AG08396 (cell line): ENCODE results near the gene MBNL1.
"Not testable (repeated sequence)": the region's sequence is repeated elsewhere in the genome, so short reads cannot be mapped to it uniquely, and the experiment has no call there.

ENCODE experiments used
- DNase-seq: peaks from one replicate; pipeline ENCODE4 v3.0.0; 2012; ENCODE audit warnings: low spot score, mixed read lengths

Gene MBNL1

DNA sequence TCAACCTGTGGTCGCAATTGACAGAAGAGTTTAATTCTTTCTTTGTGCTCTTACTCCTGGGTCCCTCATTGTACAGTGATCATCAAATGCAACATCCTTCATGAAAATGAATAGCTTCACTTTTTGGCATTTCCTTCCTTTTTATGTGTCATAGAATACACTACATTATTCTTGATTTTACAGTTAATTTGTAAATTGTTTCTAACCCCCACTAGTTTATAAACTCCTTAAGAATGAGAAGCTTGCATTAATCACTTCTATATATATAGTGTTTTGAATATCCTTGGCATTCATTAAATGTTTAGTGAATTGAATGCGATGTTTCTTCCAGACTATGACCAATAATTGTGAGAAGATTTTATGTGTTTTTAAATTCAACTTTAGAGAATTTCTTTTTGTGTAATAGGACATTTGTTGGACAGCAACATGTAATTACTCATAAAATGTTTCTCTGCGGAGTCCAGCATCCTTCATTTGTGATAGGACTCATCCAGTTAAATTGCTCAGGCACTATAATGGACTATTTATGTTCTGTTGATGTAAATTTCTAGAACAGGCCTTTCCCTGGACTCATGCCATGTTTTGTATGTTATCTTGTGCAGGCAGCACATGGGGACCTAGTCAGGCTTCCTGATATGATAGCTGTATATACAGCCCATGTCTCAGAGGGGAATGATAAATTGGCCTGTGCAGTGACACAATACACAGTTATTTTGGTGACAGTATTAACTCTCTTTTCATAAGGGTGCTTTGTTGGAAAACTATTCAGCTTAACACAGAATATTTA is 51.3 kb downstream of the MBNL1 start:
- no peak for DNase-seq

DNA sequence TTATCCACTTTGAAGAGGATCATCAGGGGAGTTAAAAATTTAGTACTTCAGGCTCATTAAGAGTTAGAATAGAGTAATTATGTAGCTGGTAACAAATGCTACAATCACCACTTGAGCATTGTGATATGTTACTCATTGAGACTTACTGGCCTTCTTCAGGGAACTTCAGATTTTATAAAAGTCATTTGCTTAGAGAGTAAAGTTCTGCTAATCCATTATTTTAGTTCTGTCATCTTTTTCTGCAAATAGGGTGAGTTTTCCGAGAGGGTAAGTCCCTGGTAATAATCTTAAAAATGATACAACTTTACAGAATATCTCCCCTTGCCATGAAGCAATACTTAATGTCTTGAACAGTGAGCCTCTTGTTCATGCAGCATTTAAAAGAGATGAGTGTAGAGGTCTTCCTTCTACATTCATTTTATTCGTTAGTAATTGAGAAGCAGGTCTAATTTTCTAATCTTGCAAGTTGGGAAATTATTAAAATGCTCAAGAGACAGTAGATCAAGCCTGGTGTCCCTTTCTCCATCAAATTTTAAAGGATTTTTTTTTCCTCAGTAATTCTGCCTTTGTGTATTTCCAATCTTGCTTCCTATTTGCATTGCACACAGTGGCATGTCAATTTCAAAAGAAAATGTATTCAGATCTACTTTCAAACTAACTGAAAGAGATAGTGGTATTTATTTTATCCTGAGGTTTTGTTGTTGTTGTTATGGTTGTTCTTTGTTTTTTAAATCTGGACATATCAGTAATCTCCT is 52.6 kb downstream of the MBNL1 start:
- DNase-seq = no peak

DNA sequence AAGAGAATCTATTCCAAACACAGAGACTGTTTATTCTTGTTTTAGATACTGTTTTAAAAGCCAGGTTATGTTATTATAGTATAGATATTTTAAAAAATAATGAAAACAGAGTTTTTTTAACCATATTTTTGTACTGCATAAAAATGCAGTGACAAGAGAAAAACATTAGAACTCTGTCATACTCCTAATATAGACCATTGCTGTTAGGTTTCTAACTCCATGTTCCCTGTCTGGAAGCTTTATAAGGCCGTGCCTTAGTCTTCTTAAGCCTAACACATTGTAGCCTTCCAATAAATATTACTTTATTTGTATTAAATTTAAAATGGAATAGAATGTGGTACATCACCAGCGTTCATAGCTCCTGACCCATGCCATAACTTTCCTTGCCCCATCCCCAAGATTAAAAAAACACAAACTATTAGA is 53.2 kb downstream of the MBNL1 start:
- DNase-seq = no peak

DNA sequence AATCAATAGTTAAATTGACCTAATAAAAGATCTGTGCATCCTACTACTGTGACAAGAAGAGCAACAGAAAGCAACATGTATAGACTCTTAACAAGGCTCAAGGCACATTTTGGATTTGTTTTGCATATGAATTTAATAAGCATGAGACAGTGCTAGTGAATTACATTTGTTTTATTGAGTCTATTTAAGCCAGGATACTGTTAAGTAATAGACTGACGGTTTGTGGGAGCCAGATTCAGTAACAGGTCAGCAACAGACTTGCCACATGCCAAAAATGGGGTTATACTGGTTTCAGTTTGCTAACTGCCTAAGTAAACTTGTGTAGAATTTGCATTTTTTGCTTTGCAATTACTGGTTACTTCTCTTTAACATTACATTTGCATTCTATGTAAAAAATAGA is 54.0 kb downstream of the MBNL1 start:
- no peak for DNase-seq

DNA sequence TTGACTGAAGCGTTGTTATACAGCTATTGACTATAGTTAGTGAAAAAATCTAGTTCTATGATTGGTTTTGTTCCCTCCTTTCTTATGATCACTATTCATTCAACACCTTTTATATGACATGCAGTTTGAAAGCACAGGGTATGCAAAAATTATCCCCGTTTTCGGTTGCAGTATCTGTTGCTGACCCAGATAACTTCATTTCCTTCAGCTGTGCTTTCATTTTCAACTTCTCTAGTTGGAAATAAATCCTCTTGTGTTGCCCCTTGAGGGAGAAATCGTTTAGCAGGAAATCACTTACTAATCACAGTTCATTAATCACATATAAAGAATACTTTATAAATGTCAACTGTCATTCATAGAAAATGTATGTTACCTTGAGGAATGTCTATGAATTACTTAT is 55.1 kb downstream of the MBNL1 start:
- DNase-seq = no peak

DNA sequence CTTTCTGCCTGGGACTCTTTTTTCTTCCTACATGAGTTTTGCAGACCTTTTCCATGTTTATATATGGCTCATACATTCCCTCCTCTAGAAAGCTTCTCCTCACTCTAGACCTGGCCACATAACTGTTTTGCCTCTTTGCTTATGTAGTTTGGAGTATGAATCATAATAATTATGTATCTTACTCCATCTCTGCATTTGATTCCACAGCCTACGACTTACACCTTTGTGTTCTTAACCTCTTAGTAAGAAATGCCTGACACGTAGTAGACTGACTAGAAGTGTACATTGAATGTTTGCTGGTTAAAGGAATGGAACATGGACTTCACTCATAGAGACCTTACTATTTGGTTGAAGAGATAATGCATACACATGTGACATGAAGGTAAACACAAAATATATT is 56.4 kb downstream of the MBNL1 start:
- DNase-seq = no peak

DNA sequence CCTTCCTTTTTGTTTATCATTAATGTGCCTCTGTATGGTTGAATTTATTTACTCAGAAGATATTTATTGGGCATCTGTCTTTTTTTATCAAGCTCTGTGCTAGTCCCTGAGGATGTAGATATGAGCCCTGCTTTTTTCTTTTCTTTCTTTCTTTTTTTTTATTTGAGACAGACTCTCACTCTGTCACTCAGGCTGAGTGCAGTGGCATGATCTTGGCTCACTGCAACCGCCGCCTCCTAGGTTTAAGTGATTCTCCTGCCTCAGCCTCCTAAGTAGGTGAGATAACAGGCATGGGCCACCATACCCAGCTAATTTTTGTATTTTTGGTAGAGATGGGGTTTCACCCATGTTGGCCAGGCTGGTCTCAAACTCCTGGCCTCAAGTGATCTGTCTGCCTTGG is 58.5 kb downstream of the MBNL1 start:
- no peak for DNase-seq

DNA sequence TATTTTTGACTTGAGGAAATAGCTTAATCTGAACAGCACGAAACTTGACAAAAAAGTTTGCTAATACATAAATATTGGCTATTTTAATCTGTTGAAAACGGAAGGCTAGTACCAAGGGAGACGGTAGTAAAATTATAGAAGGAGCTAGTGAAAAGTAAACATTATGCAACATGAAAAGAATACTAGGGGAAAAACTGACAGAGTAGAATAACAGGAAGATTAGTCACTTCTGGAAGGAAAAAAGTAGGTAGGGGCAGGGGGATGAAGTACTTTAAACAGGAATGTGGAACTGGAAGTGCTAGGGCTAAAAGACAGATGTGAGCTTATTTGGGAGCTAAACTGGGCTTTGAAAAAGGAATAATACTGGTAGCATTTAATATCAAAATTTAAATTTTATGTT is 60.1 kb downstream of the MBNL1 start:
- peak; percentile 23 for DNase-seq

DNA sequence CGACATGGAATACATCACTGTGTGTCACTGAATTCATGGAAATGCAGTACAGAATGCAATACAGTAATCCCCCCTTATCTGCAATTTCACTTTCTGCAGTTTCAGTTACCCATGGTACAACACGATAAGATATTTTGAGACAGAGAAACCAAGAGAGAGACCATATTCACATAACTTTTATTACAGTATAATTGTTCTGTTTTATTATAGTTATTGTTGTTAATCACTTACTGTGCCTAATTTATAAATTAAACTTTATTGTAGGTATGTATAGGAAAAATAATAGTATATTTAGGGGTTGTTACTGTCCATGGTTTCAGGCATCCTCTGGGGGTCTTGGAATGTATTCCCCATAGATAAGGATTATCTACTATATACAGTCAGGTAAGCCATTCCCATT is 61.8 kb downstream of the MBNL1 start:
- DNase-seq = no peak

DNA sequence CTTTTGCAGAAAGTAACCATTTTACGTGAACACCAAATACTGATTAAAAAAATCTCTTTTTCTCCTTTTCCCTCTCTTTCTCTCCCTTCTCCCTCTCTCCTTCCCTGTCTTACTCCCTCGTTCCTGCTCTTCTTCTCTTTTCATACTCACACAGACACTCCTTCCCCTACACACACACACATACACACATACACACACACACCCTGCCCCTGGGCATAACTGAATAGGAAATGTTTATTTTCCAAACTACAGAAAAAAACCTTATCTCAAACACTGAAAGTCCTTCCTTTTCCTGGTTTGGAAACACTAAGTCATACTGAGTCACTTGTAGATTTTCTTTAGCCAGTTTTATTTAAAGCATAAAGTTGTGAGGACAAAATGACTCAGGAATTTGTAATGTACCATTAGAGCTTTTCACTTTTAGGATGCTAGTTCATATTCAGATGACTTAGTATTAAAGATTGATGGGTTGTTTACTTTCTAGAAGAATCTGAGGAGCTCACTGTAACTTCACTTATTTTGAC is 62.4 kb downstream of the MBNL1 start:
- DNase-seq = peak; percentile 28

DNA sequence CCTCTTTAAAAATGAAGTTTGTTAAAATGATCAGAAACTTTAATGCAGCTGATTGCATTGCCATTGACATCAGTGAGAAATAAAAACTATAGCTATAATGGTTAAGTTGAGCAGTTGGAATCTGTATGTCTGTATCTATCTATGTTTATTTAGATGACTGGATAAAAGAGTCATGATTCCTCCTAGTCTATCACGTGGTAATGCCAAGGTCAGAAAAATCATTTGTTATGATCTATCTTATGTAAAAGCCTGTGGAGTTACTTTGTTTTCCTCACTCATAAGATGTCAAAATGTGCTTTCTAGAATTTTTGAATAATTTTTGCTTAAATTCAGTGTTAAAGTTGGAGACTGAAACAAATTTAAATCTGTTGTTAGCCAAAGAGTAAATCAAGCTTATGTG is 63.3 kb downstream of the MBNL1 start:
- DNase-seq = no peak

DNA sequence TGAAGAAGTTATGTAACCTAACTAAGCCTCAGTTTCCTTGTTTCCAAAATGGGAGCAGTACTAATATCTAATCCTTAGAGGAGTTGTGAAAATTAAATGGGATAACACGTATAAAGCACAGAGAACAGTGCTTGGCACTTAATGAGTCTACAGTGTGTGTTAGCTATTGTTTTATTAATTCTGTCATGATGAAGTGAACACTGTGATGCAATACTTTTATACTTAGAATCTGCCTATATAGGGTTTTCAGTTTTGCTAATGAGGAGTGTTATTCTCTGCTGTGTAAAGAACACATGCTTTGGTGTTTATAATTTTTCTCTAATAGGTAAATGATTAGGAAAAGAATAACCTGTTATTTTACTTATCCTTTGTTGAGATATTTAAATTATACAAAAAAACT is 65.2 kb downstream of the MBNL1 start:
- DNase-seq = no peak

DNA sequence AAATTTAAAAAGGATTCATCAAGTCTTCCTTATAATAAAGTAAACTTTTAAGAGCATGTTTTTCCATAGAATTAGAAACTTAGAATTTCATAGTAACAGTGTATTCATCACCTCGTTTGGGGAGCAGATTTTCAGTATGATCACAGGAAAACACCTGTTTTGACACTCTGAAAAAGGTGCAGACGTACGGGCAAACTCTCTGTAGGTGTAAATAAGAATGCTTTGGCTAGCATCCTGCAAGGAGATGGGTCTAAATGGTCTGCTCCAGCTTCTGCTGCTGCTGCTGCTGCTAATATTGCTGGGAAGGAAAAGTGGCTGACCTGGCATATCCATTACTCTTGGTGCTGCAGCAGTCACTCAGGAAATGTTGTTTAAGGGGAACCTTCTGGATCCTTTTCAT is 66.0 kb downstream of the MBNL1 start:
- DNase-seq = no peak

DNA sequence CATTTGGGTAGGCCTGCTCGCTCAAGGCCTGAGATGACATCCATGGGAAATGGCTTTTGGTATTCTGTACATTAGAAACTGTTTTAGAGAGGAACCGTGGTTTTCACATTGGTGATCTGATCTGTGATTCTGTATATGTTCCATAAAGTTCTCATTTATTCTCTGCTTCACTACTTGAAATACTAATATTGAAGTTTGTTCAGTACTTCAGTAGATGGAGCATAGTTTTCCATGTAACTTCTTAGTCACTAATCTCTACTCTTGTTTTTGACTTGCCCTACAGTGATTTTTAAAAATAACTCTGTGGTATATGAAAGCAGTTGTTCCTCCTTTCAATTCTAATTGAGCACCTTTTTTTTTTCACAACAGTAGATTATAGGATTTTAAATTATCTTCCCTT is 66.5 kb downstream of the MBNL1 start:
- DNase-seq = no peak

DNA sequence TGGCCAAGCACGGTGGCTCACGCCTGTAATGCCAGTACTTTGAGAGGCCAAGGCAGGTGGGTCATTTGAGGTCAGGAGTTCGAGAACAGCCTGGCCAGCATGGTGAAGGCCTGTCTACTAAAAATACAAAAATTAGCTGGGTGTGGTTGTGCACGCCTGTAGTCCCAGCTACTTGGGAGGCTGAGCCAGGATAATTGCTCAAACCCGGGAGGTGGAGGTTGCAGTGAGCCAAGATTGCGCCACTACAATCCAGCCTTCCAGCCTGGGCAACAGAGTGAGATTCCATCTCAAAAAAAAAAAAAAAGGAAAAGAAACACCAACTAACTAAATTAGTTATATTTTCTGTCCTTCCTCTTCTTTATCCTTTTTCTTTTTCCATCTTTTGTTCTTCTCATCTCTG is 68.6 kb downstream of the MBNL1 start:
- not testable (repeated sequence) for DNase-seq

DNA sequence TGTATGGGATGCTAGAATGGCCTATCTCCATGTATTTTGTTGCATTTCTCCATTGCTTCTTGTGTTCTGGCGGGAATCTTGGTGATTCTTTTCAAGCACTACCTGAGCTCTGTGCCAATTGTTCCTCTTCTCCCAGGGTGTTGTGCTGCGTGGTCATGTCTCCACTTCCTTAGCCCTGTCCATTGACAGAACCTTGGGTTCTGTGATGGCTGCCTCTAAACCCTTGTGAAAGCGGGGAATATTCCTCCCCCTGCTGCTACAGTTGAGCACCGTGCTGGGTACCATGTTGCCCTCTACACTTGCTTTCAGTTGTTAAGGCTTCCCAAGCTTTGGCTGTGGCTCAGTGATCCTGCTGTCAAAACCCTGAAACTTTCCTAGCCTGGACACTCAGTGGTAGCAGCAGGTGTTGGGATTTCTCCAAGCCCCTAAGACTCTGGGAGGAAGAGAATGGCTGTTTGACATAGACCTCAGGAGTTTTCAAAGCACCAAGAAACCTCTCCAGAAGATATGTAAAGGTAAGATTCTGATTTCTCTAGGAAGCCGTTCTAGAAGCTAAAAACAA is 69.5 kb downstream of the MBNL1 start:
- no peak for DNase-seq

DNA sequence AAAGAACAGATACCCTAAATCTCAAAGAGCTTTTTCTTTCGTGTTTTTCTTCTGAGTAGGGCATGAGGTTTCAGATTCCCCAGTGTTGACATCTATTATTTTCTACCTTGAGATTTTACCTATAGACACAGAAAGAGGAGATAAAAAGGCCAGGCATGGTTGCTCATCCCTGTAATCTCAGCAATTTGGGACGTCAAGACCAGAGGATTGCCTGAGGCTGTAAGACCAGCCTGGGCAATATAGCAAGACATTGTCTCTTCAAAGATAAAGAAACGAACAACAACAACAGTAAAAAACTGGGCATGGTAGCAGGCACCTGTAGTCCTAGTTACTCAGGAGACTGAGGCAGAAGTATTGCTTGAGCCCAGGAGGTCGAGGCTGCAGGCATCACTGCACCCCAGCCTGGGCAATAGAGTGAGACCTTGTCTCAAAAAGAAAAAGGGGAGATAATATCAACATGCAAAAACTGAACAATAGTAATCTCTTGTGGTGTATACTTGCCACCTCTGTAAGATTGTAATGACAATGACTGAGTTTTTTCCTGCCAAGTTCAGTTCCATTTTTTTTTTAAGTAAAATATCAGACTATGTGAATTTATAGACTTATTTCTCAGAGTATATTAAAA is 71.3 kb downstream of the MBNL1 start:
- no peak for DNase-seq

DNA sequence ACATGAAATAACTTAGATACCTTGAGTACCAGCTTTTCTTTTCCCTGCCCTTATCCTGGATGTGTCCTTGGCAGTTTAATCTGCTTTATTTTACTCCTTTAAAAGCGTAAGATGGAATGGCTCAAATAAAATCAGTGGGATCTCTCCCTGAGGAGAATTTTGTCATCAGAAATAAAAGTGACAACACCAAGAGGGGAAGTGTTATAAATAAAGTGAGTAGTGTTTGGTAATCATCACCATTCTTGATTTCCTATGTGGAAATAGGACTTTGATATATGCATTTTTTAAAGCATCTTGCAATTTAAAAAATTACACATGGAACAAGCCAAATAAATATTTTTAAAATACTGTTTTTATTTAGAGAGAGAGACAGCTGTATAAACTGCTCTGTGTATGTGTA is 76.5 kb downstream of the MBNL1 start:
- no peak for DNase-seq

DNA sequence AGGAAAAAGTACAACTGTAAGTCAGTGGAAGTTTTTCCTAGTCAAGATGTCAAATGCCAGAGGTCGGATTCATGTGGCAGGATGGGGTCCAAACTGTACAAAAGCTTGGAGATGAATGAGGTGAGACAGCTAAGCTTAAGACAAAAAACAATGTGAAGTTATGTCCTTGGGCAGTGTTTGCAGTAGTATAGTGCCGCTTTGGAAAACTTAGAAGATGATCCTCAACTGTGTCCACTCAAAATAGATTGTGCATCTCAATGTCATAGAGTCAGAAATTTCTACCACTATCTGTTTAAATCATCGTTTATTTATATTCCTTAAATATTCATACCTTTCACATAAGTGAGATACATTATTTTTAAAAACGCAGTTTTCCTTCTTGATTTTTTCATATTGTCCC is 77.3 kb downstream of the MBNL1 start:
- no peak for DNase-seq

DNA sequence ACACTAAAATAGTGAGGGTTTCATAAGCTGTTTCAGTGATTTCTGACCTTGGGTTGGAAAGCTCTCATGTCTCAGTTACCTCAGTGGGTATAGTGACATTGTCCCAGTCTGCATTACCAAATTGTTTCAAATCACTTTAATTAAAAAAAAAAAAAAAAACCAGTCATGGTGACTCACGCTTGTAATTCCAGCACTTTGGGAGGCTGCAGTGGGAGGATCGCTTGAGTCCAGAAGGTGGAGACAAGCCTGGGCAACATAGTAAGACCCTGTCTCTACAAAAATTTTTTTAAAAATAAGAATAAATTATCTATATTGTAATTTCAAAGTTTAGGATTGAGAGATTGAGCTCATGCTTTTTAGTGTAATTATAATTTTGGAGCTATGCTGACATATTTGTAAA is 78.0 kb downstream of the MBNL1 start:
- no peak for DNase-seq

DNA sequence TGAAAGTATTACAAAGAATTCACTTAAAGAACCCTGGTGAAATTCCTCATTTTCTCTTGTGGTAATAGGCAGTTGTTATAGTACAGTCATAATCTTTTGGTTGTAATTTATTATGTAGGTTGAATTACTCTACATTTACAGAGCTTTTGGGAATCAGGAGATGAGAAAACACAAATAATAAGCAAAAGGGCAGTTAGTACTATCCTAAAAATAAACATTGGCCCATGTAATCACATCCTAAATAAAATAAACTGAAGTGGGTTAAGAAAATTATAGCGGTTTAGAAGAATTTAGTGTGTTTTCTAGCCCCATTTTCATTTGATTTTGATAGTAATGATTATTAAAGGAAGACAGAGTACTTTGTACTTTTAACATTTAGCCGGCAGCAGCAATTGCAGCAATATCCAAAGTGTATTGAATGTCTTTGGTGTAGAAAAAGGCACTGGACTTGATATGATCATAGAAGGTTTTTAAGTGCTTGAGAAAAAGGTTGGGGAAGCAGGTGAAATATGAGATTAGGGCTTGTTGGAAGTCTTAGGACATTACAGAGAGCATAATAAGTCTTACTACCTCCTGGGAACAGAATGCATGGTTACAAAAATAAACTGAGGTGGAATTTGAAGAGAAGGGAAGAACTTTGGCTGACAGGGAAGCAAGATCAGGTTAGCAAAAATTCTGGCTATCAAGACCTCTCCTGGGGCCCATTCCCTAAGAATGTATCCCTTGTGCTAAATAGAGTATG is 79.9 kb downstream of the MBNL1 start:
- DNase-seq = no peak

DNA sequence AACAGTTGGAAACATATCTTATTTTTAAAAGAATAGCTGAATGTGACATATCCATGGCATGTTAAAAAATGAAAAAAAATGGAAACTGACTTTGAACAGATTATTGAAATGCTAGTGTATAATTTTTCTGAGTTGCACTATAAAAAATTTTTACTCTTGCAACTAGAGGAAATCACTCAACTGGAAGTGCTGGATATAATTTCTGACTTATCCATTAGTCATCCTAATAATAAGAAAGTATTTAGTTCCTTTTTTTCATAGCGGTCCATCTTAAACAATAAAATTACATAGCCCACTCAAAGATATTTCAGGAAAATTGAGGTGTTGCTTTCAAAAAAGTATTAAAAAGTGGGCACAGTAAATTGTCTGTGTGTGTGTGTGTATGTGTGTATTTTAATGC is 80.7 kb downstream of the MBNL1 start:
- DNase-seq = no peak
